GM18870 (cell line): ENCODE data around the gene ZNF609.

Experiments
- ATAC-seq: cut with Tn5 transposase; IDR thresholded peaks from one replicate; pipeline ENCODE4 v1.9.1; 2021; ENCODE audit warnings: moderate library complexity; ENCODE audit not compliant: unreplicated experiment

The ZNF609 gene

GRCh38 chr15:64500695-64501395 lies 40.5 kb downstream of the ZNF609 start:
- no peak for ATAC-seq

- ATAC-seq, result no peak
Measured at GRCh38 chr15:64501396-64501715, 41.0 kb downstream of the ZNF609 start.

GRCh38 chr15:64502151-64502550 lies 41.8 kb downstream of the ZNF609 start:
- ATAC-seq, result no peak

- ATAC-seq, result no peak
Measured at GRCh38 chr15:64502551-64502950, 42.2 kb downstream of the ZNF609 start.

GRCh38 chr15:64503197-64503596 lies 42.8 kb downstream of the ZNF609 start:
- no peak for ATAC-seq

GRCh38 chr15:64503640-64504039 lies 43.3 kb downstream of the ZNF609 start:
- ATAC-seq, result no peak

- peak; percentile 46 for ATAC-seq
Measured at GRCh38 chr15:64507293-64507802, 47.0 kb downstream of the ZNF609 start.

- no peak for ATAC-seq
Measured at GRCh38 chr15:64507845-64508244, 47.5 kb downstream of the ZNF609 start.

- ATAC-seq, result no peak
Measured at GRCh38 chr15:64513823-64514222, 53.4 kb downstream of the ZNF609 start.

GRCh38 chr15:64515196-64515595 lies 54.8 kb downstream of the ZNF609 start:
- ATAC-seq, result no peak

GRCh38 chr15:64515825-64516224 lies 55.4 kb downstream of the ZNF609 start:
- no peak for ATAC-seq

GRCh38 chr15:64519897-64520296 lies 59.5 kb downstream of the ZNF609 start:
- ATAC-seq, result no peak

GRCh38 chr15:64521201-64521600 lies 60.8 kb downstream of the ZNF609 start:
- no peak for ATAC-seq

GRCh38 chr15:64521726-64522164 lies 61.4 kb downstream of the ZNF609 start:
- ATAC-seq, result no peak

GRCh38 chr15:64522226-64522823 lies 61.9 kb downstream of the ZNF609 start:
- ATAC-seq, result no peak

- ATAC-seq, result no peak
Measured at GRCh38 chr15:64523240-64523639, 62.9 kb downstream of the ZNF609 start.

- ATAC-seq, result no peak
Measured at GRCh38 chr15:64524778-64525177, 64.4 kb downstream of the ZNF609 start.

- no peak for ATAC-seq
Measured at GRCh38 chr15:64525828-64526530, 65.6 kb downstream of the ZNF609 start.

- no peak for ATAC-seq
Measured at GRCh38 chr15:64527263-64527984, 67.0 kb downstream of the ZNF609 start.

GRCh38 chr15:64528871-64529270 lies 68.5 kb downstream of the ZNF609 start:
- no peak for ATAC-seq

GRCh38 chr15:64530472-64530871 lies 70.1 kb downstream of the ZNF609 start:
- ATAC-seq, result no peak
